Ovary (tissue), 9 donors: ENCODE measurements around the gene RABGAP1L. TPM values are rescaled to one million over a fixed set of nuclear protein-coding genes. Genes with fewer than 3 reads are reported as not detected.
"Not testable (repeated sequence)": the region's sequence is repeated elsewhere in the genome, so short reads cannot be mapped to it uniquely, and the experiment has no call there.

Experiments used
- DNase-seq, 5 donors: peaks; one replicate each; pipeline ENCODE4 v3.0.0-alpha.2; 2019 to 2020
- H3K27ac ChIP-seq, 2 donors: fragments of 200-600 bp; one replicate each; pipeline versions ENCODE4 v1.5.1 to v1.8.0; 2019 to 2022
- H3K27me3 ChIP-seq: fragments of 200-600 bp; one replicate; pipeline ENCODE4 v1.8.0; 2022
- H3K36me3 ChIP-seq: fragments of 200-600 bp; sonication (generic); one replicate; pipeline ENCODE4 v1.5.1; 2019
- H3K4me1 ChIP-seq: one replicate; pipeline ENCODE4 v1.8.1; 2013; ENCODE audit warnings: mild to moderate bottlenecking, moderate library complexity; ENCODE audit not compliant: insufficient read depth
- H3K4me3 ChIP-seq: fragments of 200-600 bp; sonication (generic); one replicate; pipeline ENCODE4 v1.5.1; 2017
- H3K9me3 ChIP-seq, 2 donors: fragments of 200-600 bp in 1 of 2; sonication (generic) in 1 of 2; one replicate each; pipeline versions ENCODE4 v1.5.1 to v1.8.1; 2013 to 2019; ENCODE audit warnings: mild to moderate bottlenecking in 1 of 2, moderate library complexity in 1 of 2
- CTCF ChIP-seq, 3 donors: fragments of 450-650 bp in 2 of 3; fragments of 200-600 bp in 1 of 3; IDR thresholded peaks; one replicate each; pipeline versions ENCODE4 v1.5.1 to v1.8.0; 2016 to 2022; ENCODE audit warnings: antibody characterized with exemption in 3 of 3, mild to moderate bottlenecking in 1 of 3
- EP300 ChIP-seq: sonication (generic); formaldehyde crosslinking; IDR thresholded peaks from one replicate; pipeline ENCODE4 v1.6.1; 2017; ENCODE audit warnings: antibody characterized with exemption
- POLR2A ChIP-seq: fragments of 450-650 bp; IDR thresholded peaks from one replicate; pipeline ENCODE4 v1.6.1; 2017; ENCODE audit warnings: antibody characterized with exemption, mild to moderate bottlenecking, moderate library complexity
- WGBS, 3 donors: extraction: QIAGEN DNeasy Blood & Tissue Kit in 1 of 3; methylation state at CpG; one replicate each; pipeline versions ENCODE4 v1.1.5 to v1.1.7; 2013 to 2017; 5-methylcytosine and 5-hydroxymethylcytosine counted together
- intact Hi-C, 4 donors: fragments of 100-400 bp; cut with DNase I; formaldehyde crosslinking; loops; one replicate each; pipeline versions ENCODE4 v1.11.0 to v1.15.1; 2022 to 2023
- polyA plus RNA-seq, 2 donors: library from polyadenylated mRNA; stranded (reverse); fragments of 200-250 nt in 1 of 2; fragments of 350-450 nt in 1 of 2; fragmentation: Illumina TruSeq in 1 of 2; extraction: RNeasy Lipid Tissue Mini Kit (QIAGEN cat#74804) in 1 of 2; gene quantifications; one replicate each; pipeline ENCODE4 v1.2.3, GENCODE V29; 2013 to 2014
- total RNA-seq, 7 donors: library from RNA; depleted of rRNA in 2 of 7; stranded (reverse); fragments of >200 nt in 2 of 7; fragmentation: NEBNext Ultra II Directional in 3 of 7; extraction: Animal tissue kit (Norgen Biotek cat#: 25700) in 3 of 7; gene quantifications; one replicate each; pipeline versions ENCODE4 v1.1.0 to v1.2.4, GENCODE V29; 2016 to 2023
- donor health status: DM: no; HTN: no; CAD: no; lungs with moderate emphysema.
- donor health status: DM: no; HTN: no; CAD: no.
- donor health status: Bipolar disorder and iron deficiency.
- donor health status: DM: yes; HTN: yes; CAD: no.
- donor health status: DM: no; HTN: no; CAD: no.
- donor health status: DM: yes; HTN: yes; CAD: no.

Gene RABGAP1L
- total and polyA plus RNA-seq, 9 donors, result 17.1 to 56.5 (median 43.6) TPM

GRCh38 chr1:174701565-174701964 is 542.2 kb downstream of the RABGAP1L start:
- Histone ChIP-seq H3K4me3 (no peak overlapping the region), H3K27ac (no peak overlapping the region), H3K4me1 (no peaks in the 10 kb centered on the region), H3K9me3 (no peaks in the 10 kb centered on the region), H3K36me3 (no peaks in the 10 kb centered on the region), H3K27me3 (no peaks in the 10 kb centered on the region)
- no peak for DNase-seq
- TF ChIP-seq POLR2A, result no peak
- TF ChIP-seq CTCF (IDR thresholded peaks at IDR 0.05), result no peak
- no peak for TF ChIP-seq EP300
- 90 to 98% (median 94%) methylated on average over 2 of the region's 2 CpGs for WGBS, 3 donors
- intact Hi-C loops, result no loop called here

GRCh38 chr1:174702011-174702410 is 542.7 kb downstream of the RABGAP1L start:
- H3K36me3 ChIP-seq, result no peaks in the 10 kb centered on the region
- DNase-seq, result no peak
- intact Hi-C loops, result no loop called here

GRCh38 chr1:174703309-174703708 is 544.0 kb downstream of the RABGAP1L start:
- no peaks in the 10 kb centered on the region for H3K4me1 ChIP-seq
- TF ChIP-seq EP300 (no peak), CTCF (IDR thresholded peaks at IDR 0.05) (no peak), POLR2A (no peak)
- H3K36me3 ChIP-seq, result no peaks in the 10 kb centered on the region
- WGBS, 3 donors, result 98 to 99% (median 98%) methylated on average over 3 of the region's 3 CpGs
- no peak overlapping the region for H3K4me3 ChIP-seq
- H3K27ac ChIP-seq, result no peak overlapping the region
- no peaks in the 10 kb centered on the region for H3K9me3 ChIP-seq
- intact Hi-C loops, result no loop called here
- H3K27me3 ChIP-seq, result no peaks in the 10 kb centered on the region
- DNase-seq, result no peak

More at GRCh38 chr1:174702011-174702410, 542.7 kb downstream of the RABGAP1L start:
- Histone ChIP-seq H3K27ac (no peak overlapping the region), H3K27me3 (no peaks in the 10 kb centered on the region), H3K4me1 (no peaks in the 10 kb centered on the region), H3K9me3 (no peaks in the 10 kb centered on the region), H3K4me3 (no peak overlapping the region)
- 90 to 92% (median 90%) methylated on average over 2 of the region's 2 CpGs for whole genome bisulfite sequencing, 3 donors
- TF ChIP-seq EP300, result no peak
- no peak for TF ChIP-seq POLR2A

GRCh38 chr1:174704300-174704699 is 545.0 kb downstream of the RABGAP1L start:
- no peak for DNase-seq
- WGBS, 3 donors, result 94 to 97% (median 96%) methylated on average over 1 of the region's 1 CpG
- Histone ChIP-seq H3K27ac (no peak overlapping the region), H3K9me3 (no peaks in the 10 kb centered on the region), H3K4me1 (no peaks in the 10 kb centered on the region), H3K36me3 (no peaks in the 10 kb centered on the region), H3K27me3 (no peaks in the 10 kb centered on the region), H3K4me3 (no peak overlapping the region)
- TF ChIP-seq EP300, result no peak
- TF ChIP-seq CTCF (IDR thresholded peaks at IDR 0.05), result no peak
- no peak for TF ChIP-seq POLR2A
- intact Hi-C loops, result no loop called here

- Histone ChIP-seq H3K27me3 (no peaks in the 10 kb centered on the region), H3K27ac (no peak overlapping the region), H3K4me1 (no peaks in the 10 kb centered on the region), H3K4me3 (no peak overlapping the region), H3K36me3 (no peaks in the 10 kb centered on the region), H3K9me3 (no peaks in the 10 kb centered on the region)
- intact Hi-C loops, result no loop called here
- 95 to 98% (median 96%) methylated on average over 38 to 50 of the region's 50 CpGs for whole genome bisulfite sequencing, 3 donors
- no peak for DNase-seq
- TF ChIP-seq POLR2A (no peak), CTCF (IDR thresholded peaks at IDR 0.05) (no peak), EP300 (no peak)
Observed at GRCh38 chr1:174710868-174711845, 551.8 kb downstream of the RABGAP1L start.

GRCh38 chr1:174711848-174712247 is 552.5 kb downstream of the RABGAP1L start:
- H3K36me3 ChIP-seq, H3K4me3 ChIP-seq, H3K9me3 ChIP-seq, H3K4me1 ChIP-seq, H3K27me3 ChIP-seq, H3K27ac ChIP-seq, DNase-seq, intact Hi-C loops: not testable (repeated sequence)
- WGBS, 3 donors, result 92 to 97% (median 96%) methylated on average over 8 of the region's 8 CpGs
